Dermis blood vessel endothelial cell (primary cell): ENCODE measurements around the gene PRDX2. TPM values are rescaled to one million over a fixed set of nuclear protein-coding genes. Genes with fewer than 3 reads are reported as not detected.

ENCODE experiments used
- DNase-seq: peaks from one replicate; pipeline ENCODE4 v3.0.0; 2010
- total RNA-seq: library from RNA; depleted of rRNA; stranded (reverse); fragments of >200 nt; gene quantifications from 2 replicates; pipeline ENCODE4 v1.2.3, GENCODE V29; 2014

The PRDX2 gene
- total RNA-seq, 1 donor from 2014 or later: 278 TPM

- DNase-seq: peak; percentile 65
Measured at GRCh38 chr19:12792051-12792852, 9.3 kb downstream of the PRDX2 start.

- DNase-seq: peak; percentile 99
Measured at GRCh38 chr19:12791345-12792050, 10.1 kb downstream of the PRDX2 start, which contains the start of gene JUNB. JUNB (plus strand) TSS chr19:12791486; CDS start chr19:12791772, 286 bp downstream.

GRCh38 chr19:12790628-12791344 is 10.8 kb downstream of the PRDX2 start:
- no peak for DNase-seq

GRCh38 chr19:12789904-12790619 is 11.5 kb downstream of the PRDX2 start:
- DNase-seq: peak; percentile 96

GRCh38 chr19:12789098-12789903 is 12.3 kb downstream of the PRDX2 start:
- no peak for DNase-seq

- peak; percentile 82 for DNase-seq
Measured at GRCh38 chr19:12788682-12789097, 12.9 kb downstream of the PRDX2 start.

- no peak for DNase-seq
Measured at GRCh38 chr19:12788042-12788681, 13.4 kb downstream of the PRDX2 start.

GRCh38 chr19:12787458-12787857 is 14.1 kb downstream of the PRDX2 start:
- no peak for DNase-seq

GRCh38 chr19:12786952-12787351 is 14.6 kb downstream of the PRDX2 start:
- DNase-seq: no peak

- no peak for DNase-seq
Measured at GRCh38 chr19:12786141-12786870, 15.3 kb downstream of the PRDX2 start.

GRCh38 chr19:12785431-12786031 is 16.1 kb downstream of the PRDX2 start:
- no peak for DNase-seq

GRCh38 chr19:12784871-12785430 is 16.6 kb downstream of the PRDX2 start:
- no peak for DNase-seq

- DNase-seq: no peak
Measured at GRCh38 chr19:12784394-12784870, 17.2 kb downstream of the PRDX2 start.

GRCh38 chr19:12783849-12784393 is 17.7 kb downstream of the PRDX2 start:
- no peak for DNase-seq

- no peak for DNase-seq
Measured at GRCh38 chr19:12783291-12783848, 18.2 kb downstream of the PRDX2 start.

GRCh38 chr19:12782424-12783290 is 18.9 kb downstream of the PRDX2 start:
- peak; percentile 97 for DNase-seq

- DNase-seq: no peak
Measured at GRCh38 chr19:12782174-12782423, 19.5 kb downstream of the PRDX2 start.
